PFSK-1 (cell line): ENCODE data around the gene TXNRD3.

Source experiments
- FOXP2 ChIP-seq: optimal IDR thresholded peaks from 2 replicates; pipeline ENCODE3; 2011; ENCODE audit warnings: borderline replicate concordance, control low read depth, inconsistent platforms; ENCODE audit not compliant: insufficient read depth; ENCODE audit errors: extremely low read length, extremely low read depth
- POLR2AphosphoS5 ChIP-seq: IDR thresholded peaks from 2 replicates; pipeline ENCODE4 v1.6.1; 2012; ENCODE audit warnings: low read depth, mild to moderate bottlenecking, control low read depth, low read length, moderate library complexity
- SIN3A ChIP-seq: IDR thresholded peaks from 2 replicates; pipeline ENCODE4 v1.6.1; 2012; ENCODE audit warnings: mild to moderate bottlenecking, low read length, moderate library complexity, borderline replicate concordance; ENCODE audit not compliant: insufficient read depth
- TAF1 ChIP-seq: IDR thresholded peaks from 2 replicates; pipeline ENCODE4 v1.6.1; 2012; ENCODE audit warnings: low read length, control low read depth, borderline replicate concordance; ENCODE audit not compliant: insufficient read depth
- TF ChIP-seq, protein P1 (sequence below), 2 experiments: IDR thresholded peaks; 2 replicates each; pipeline versions ENCODE4 v1.6.1 to v1.8.0; 2011 to 2012; ENCODE audit warnings: low read depth in 2 of 2, low read length in 2 of 2, control low read depth in 1 of 2, inconsistent platforms in 1 of 2, mild to moderate bottlenecking in 1 of 2, moderate library complexity in 1 of 2; ENCODE audit not compliant: insufficient read depth in 1 of 2

Gene TXNRD3

DNA sequence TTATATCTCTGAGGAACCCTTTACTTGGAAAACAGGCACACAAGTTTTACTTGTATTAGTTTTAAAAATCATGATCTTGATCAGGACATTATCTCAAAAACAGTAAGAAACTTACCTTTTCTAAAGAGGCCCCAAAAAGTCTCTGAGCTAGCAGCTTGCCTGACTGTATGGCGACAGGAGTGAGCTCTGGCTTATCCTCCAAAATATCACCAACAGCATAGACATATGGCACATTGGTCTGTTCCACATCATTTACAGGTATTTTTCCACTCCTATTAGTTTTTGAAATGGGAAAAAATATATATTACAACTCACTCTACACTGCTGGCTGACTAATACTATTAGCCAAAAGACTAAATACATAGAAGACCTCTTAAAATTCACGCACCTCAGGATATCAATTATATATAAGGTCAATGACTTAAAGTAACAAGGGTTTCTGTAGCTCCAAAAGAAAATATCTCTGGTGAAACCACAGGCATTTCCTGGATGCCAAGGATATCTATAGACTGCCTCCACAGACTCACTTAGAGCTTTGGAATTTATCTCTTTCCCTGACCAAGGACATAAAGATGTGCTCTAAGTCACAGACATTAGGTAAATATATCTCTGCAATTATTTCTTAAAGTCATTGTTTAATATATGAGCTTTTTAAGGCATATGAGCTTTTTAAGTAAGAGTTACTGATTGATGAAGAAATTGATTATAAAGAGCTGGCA lies 33.1 kb downstream of the TXNRD3 start:
- TF ChIP-seq SIN3A (no peak), POLR2AphosphoS5 (no peak), TAF1 (no peak), FOXP2 (no peak)
- TF ChIP-seq, protein P1, sequence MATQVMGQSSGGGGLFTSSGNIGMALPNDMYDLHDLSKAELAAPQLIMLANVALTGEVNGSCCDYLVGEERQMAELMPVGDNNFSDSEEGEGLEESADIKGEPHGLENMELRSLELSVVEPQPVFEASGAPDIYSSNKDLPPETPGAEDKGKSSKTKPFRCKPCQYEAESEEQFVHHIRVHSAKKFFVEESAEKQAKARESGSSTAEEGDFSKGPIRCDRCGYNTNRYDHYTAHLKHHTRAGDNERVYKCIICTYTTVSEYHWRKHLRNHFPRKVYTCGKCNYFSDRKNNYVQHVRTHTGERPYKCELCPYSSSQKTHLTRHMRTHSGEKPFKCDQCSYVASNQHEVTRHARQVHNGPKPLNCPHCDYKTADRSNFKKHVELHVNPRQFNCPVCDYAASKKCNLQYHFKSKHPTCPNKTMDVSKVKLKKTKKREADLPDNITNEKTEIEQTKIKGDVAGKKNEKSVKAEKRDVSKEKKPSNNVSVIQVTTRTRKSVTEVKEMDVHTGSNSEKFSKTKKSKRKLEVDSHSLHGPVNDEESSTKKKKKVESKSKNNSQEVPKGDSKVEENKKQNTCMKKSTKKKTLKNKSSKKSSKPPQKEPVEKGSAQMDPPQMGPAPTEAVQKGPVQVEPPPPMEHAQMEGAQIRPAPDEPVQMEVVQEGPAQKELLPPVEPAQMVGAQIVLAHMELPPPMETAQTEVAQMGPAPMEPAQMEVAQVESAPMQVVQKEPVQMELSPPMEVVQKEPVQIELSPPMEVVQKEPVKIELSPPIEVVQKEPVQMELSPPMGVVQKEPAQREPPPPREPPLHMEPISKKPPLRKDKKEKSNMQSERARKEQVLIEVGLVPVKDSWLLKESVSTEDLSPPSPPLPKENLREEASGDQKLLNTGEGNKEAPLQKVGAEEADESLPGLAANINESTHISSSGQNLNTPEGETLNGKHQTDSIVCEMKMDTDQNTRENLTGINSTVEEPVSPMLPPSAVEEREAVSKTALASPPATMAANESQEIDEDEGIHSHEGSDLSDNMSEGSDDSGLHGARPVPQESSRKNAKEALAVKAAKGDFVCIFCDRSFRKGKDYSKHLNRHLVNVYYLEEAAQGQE (IDR thresholded peaks at IDR 0.05; ENCODE audit: insufficient read depth in 1 of 2, low read depth in 2 of 2, low read length in 2 of 2), result no peak

DNA sequence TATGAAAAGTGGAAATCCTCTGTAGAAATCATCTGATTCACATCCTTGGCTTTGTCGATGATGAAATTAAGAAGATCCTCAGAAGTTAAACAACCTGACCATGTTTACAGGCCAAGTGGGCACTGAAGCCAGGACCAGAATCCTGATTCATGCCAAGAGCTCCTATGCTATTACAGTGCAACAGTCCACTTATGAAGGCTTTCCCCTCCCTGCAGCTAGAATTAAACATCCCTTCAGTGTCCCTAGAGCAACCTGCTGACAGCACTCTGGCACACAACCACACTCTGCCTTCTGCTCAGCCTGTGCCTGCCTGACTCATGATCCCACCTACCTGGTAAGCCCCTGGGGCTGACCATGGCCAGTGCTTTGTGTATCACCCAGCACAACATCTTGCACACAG lies 33.8 kb downstream of the TXNRD3 start:
- TF ChIP-seq FOXP2 (no peak), POLR2AphosphoS5 (no peak), TAF1 (no peak), SIN3A (no peak)

DNA sequence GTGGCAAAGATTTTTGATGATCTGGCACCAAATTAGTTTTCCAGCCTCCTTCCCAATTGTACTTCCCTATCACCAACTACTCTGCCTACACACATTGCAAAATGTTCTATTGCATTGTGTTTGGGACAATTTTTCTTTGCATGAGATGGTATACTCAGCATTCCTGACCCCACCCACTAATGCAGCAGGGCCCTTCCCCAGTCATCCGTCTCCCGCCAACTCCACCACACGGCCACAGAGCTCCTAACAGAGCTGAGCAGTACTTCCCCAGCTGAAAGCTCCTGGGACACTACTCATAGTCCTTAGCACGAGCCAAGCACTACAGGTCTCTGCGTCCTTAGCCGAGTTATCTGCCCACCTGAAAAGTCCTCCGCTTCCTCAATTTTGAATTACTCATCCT lies 34.2 kb downstream of the TXNRD3 start:
- no peak for TF ChIP-seq FOXP2

DNA sequence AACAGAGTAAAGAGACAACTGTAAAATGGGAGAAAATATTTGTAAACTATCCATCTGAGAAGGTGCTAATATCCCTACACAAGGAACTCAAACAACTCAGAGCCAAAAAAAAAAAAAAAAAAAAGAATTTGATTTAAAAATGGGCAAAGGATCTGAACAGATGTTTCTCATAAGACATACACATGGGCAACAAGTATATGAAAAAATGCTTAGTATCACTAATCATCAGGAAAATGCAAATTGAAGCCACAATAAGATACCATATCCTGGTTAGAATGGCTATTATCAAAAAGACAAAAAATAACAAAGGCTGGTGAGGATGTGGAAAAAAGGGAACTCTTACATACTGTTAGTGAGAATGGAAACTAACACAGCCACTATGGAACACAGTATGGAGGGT lies 36.2 kb downstream of the TXNRD3 start:
- TF ChIP-seq POLR2AphosphoS5 (no peak), FOXP2 (no peak), SIN3A (no peak), TAF1 (no peak)
- TF ChIP-seq, protein P1 (IDR thresholded peaks at IDR 0.05; ENCODE audit: insufficient read depth in 1 of 2, low read depth in 2 of 2, low read length in 2 of 2), result no peak

DNA sequence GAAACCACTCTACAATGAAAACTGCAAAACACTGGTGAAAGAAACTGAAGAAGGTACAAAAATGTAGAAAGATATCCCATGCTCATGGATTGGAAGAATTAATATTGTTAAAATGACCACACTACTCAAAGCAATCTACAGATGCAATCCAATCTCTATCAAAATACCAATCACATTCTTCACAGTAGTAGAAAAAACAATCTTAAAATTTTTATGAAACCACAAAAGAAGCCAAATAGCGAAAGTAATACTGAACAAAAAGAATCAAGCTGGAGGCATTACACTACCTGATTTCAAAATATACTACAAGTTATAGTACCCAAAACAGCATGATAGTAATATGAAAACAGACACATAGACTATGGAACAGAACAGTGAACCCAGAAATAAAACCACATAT lies 36.9 kb downstream of the TXNRD3 start:
- TF ChIP-seq TAF1 (no peak), POLR2AphosphoS5 (no peak), FOXP2 (no peak), SIN3A (no peak)
- TF ChIP-seq, protein P1 (IDR thresholded peaks at IDR 0.05; ENCODE audit: insufficient read depth in 1 of 2, low read depth in 2 of 2, low read length in 2 of 2), result no peak

DNA sequence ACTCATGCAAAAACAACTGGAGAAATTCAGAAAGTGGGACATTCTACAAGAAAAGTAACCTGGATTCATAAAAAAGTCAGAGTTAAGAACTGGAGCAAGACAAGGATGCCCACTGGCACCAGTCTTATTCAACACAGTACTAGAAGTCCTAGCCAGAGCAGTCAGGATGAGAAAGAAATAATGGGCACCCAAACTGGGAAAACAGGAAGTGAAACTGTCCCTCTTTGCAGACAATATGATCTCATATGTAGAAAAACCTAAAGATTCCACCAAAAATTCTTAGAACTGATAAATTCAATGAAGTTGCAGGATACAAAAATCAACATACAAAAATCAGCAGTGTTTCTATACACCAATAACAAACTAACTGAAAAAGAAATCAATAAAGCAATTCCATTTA lies 37.4 kb downstream of the TXNRD3 start:
- TF ChIP-seq TAF1, result no peak
- no peak for TF ChIP-seq POLR2AphosphoS5

DNA sequence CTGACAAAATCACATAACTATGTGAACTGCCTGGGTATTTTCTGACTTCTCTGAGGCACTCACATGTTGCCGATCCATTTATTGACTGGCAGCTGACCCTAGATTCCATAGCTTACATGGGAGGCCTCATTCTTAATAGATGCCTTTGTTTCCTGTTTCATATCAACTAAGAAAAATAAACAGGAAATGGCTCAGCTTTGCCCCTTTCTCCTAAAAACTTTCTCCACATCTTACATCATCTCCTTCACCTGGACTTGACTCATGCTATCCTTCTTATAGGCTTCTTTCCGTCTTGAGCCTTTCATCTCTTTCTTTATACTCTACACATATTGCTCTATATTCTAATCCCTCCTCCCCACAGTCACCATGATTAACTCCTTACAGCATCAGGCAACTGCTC lies 38.0 kb downstream of the TXNRD3 start:
- no peak for TF ChIP-seq SIN3A
- TF ChIP-seq FOXP2, result no peak
- TF ChIP-seq TAF1, result no peak
- no peak for TF ChIP-seq POLR2AphosphoS5
- TF ChIP-seq, protein P1 (IDR thresholded peaks at IDR 0.05; ENCODE audit: insufficient read depth in 1 of 2, low read depth in 2 of 2, low read length in 2 of 2), result no peak
